HG03159 (cell line): ENCODE measurements around the gene CDH4.

Source experiments
- ATAC-seq: cut with Tn5 transposase; IDR thresholded peaks from one replicate; pipeline ENCODE4 v1.9.1; 2021; ENCODE audit warnings: mild to moderate bottlenecking, moderate library complexity; ENCODE audit not compliant: unreplicated experiment

The CDH4 gene

DNA sequence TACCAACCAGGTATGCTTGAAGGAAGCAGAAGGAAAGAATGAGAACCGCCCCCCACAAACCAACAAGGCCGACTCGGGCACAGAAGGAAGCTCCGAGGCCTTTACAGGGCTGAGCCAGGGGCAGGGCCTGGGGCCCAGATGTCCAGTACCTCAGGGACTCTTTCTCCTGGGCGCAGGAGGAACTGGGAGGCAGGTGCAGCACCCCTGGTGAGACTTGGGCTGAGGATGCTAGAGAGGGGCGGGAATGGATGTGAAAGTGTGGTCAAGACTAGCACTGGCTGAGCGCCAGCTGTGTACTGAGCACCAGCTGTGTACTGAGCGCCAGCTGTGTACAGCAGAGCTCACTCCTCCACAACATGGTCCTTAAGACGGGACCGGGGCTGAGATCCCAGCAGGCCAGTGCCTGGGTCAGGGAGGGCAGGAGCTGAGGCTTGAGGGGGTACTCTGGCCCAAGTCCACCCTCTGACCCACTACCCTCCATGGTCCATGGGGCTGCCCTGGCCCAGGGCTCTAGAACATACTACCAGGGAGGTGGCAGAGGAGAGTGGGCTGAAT, 444.2 kb downstream of the CDH4 start:
- ATAC-seq: no peak

DNA sequence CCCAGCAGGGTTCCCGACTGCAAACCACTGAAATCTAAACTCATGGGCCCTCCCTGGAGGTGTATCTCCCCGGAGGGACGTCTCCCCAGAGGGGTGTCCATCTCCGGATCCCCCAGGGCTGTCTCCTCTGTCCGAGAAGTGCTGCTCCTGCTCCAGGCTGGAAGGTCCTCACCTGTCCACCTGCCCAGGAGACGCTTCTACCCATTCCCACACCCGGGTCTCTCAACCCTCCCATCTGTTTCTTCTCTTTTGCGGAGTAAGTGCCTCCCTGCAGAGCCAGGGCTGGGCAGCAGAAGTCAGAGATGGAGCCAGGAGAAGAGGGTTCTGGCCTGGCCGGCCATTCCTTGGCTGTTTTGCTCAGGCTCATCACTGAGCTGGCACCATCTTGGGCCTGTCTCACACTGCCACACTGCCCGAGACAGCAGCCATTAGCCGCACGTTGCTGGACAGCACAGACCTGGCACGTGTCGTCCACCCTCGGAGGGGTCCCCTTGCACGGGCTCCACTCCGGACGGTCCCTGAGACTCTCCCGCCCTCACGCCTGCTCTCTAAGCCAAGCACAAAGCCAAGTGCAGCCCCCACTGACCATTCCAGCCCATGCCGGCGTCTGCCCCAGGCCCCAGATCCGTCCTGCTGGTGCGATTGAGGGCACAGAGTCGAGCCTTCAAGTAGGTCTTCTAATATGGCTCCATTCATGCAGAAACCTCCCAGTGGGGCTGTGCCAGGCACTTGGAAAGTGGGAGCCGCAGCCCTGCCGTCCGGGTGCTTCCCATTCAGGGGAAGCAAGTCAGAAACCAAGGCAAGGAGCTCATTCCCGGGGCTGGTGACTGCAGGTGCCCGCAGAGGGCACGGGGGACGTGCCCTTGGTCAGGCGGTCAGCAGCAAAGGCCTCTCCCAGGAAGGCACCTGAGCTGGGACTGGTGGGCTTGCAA, 445.9 kb downstream of the CDH4 start:
- no peak for ATAC-seq

DNA sequence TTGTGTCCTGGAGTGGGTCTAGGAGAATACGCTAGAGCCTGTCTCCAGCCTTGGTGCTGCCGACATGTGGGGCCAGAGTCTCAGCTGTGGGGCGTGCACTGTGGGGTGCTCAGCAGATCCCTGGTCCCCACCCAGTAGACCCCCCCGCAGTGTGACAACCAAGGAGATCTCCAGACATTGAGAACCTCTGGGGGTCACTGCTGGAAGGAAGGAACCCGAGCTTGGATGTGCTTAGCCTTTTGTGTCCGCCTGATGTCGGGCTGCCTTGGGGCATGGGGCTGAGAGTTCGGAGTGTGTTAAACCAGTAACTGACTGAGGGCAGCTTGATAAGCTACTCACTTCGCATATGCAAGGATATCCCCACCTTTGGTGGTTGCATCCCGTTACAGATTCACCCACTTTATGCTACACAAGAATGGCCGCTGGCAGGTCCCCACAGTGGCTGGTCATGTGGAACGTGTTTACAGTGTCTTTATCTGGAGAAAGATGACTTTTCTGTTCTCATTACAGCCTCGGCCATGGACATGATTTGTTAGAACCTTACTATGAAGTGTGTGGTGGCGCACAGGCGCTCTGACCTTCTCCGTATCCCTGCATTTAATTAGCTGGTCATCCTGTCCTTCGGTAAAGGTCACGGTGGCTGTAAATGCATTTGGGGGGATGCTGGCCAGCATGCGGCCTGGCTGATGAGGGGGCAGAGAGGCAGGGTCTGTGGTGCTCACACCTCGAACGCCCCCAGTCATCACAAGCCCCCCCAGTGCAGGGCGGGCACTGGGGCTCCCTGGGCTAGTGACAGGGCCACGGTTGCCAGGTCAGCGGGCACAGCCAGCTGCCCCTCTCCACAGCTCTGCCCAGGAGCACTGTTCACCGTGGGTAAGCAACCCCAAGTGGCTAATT, 446.8 kb downstream of the CDH4 start:
- no peak for ATAC-seq

DNA sequence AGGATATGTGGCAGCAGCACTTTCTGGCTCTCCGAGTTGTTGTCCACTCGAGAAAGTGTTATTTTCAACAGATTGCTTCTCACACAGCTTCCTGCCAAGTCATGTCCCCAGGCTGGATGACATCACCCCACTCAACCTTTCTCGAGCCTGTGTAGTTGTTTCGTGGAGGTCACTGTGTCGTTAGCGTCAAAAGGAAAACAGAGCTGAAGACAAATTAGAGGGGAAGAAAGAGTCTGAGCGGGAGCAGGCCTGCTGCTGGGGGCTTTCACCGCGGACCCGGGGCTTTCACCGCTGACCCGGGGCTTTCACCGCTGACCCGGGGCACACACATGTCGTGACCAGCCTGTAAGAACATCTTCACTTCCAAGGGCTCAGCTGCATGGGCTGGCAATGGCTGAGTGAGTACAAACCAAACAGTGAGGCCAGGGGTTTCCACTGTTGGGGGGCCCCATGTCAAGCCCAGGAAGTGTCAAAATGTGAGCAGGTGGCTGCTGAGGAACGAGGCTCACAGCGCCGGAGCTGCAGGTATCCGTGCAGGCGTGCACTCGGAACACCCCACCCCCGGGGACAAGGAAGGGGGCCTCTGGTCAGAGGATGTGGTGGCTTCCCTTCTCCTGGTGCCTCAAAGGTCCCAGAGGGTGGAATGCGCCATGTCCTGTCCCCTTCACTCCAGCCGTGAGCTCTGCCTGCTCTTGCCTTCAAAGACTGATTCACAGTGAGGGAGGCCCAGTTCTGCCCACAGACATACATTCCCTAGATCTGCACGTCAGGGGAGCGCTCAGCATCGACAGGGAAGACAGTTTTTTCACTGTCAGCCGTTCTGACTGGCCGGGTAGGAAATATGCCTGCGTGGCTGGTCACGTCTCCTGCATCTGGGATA, 447.7 kb downstream of the CDH4 start:
- no peak for ATAC-seq

DNA sequence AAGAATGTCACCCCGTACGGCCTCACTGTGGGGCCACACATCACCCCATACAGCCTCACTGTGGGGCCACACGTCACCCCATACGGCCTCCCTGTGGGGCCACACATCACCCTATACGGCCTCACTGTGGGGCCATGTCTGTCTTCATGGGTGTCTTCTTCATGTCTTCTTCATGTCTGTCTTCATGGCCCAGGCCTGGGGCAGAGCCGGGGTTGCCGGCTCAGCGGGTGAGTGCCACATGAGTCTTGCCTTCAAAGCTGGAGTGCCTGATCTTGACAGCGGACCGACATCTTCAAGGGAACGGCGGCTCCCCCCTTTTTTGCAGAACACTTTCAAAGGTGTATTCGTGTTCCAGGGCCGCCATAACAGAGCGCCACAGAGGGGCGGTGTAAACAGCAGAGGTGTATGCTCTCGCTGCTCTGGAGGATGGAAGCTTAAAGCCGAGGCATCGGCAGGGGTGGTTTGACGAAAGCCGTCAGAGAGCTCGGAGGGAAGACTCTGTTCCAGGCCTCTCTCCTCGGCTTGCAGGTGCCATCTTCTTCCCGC, 448.6 kb downstream of the CDH4 start:
- ATAC-seq: no peak

DNA sequence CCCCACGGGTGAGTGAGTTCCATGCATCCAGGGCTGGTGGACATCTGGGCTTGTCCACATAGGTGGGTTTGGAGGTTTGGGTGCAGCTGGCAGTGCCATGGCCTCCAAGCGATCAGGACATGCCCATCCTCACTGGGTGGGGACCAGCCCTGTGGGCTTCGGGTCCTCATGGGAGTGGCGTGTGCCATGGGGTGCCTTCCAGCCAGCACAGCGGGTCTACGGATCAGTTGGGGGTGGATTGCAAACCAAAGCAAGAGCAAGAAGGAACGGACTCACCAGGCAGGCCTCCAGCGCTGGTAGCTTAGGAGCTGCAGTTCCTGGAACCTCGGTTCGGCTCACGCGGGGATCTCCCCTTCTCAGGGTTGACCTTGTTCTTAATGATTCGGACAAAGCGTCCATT, 449.3 kb downstream of the CDH4 start:
- no peak for ATAC-seq

DNA sequence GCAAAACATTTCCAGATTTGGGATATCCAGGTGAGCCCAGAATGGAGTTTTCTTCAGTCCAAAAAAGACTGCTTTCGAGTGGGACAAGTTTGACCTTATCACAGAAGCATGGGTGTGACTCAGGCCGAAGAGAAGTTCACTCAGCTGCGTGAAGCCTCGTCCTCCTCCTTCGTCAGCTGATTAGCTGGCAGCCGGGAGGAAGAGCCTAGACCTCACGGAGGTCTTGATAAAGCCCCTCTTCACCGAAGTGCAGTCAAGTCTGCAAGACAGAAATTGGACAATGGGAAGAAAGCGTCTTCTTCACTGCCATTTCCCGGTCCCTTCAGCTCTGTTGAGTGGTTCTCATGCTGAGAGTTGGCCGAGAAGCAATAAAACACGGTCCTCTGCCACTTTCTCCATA, 449.7 kb downstream of the CDH4 start:
- no peak for ATAC-seq

DNA sequence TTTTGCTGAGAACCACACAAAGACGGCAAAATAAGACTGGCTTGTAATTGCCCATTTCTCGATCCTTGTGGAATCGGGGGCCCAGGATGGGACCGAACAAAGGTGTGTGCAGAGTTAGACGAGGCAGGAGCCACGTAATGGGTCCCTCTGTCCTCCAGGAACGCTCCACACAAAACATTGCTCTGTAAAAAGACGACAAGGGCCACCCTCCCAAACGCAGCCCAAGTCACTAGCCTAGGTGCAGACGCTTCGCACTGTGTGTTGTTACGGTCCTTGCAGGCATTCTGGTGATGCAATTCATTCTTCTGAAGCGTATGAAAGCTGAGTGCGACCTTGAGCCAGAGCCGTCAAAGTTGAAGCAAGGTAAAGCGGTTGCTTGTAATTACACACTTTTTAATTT, 450.2 kb downstream of the CDH4 start:
- no peak for ATAC-seq

DNA sequence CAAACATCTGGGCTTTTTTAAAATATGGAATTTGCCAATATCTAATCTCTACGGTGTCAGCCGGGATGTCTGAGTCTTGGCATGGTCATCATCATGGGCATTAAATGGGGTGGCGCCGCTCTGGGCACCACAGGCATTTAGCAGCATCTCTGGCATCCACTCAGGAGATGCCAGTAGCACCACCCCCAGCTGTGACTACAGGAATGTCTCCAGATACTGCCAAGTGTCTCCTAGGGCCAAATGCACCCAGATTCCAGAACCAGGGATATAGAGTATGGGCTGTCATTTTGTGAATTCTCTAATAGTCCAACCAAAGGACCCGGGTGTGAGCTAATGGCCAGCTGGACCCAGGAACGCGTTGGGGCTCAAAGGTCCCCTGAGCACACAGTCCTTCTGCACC, 452.6 kb downstream of the CDH4 start:
- no peak for ATAC-seq

DNA sequence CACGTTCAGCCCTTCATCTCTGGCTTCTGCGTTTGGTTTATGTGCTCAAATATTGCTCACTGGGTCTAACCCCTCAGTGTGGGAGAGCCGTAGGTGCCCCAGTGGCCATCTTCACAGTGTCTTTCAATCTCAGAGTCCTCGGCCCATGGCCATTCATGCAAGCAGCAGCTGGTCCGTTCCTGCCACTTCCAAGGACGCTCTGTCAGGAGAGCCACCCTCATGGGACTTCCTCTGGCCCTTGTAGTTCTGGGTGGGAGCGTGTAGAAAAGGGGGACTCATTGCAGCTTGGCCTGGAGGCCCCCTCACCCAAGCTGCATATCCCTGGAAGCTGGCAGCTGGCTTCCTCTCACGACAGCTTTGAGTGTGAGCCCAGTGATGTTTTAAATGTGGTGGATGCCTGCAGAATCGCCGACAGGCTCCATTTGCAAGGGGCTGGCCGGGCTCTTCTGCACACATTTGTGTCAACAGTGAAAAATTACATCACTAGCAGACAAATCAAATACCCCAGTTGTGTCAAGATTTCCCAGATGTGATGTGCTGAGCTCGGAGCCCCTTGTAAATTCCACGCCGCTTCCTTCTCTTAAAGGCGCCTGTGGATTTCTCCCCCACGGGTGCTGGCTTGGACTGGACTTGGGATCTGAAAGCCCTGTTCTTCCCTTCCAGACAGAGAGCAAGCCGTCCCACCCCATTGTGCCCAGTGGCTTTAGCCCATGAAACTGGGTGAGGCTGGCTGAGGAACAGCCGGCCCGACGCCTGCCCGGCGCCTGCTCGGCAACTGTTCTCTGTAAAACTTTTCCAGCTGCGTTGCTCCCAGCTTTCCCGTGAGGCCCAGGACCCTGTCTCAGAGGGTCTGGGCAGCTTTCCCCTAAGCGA, 453.6 kb downstream of the CDH4 start:
- no peak for ATAC-seq

DNA sequence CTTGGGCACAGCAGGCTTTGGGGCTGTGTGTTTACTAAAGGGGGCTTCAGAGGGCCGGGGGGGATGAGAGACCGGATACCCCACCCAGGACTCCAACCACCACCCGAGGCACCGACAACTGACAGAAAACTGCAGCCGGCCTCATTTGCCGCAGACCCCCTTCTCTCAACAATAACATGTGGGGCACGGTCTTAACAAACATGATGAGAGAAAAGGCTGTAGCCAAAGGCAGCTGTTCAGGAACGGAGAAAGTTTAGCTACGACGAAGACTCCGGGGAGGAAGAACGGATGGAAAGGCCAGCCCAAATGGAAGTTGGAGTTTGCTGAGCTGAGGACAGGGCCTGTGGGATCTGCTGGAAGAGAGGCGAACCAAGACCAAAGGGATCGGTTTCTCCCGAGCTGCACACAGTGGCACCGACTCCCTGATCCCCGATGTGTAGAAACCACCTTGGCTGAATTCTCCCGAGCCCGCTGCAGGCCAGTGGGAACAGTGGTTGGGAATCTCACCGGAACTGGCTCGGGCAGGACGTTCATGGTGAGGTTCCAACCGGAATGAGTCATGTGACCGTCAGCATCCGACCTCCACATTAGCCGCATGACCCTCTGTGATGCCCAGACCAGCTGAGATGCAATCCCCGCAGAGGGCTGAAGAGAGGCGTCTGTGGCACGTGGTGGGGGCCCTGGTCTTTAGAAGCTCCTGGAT, 454.3 kb downstream of the CDH4 start:
- ATAC-seq: no peak

DNA sequence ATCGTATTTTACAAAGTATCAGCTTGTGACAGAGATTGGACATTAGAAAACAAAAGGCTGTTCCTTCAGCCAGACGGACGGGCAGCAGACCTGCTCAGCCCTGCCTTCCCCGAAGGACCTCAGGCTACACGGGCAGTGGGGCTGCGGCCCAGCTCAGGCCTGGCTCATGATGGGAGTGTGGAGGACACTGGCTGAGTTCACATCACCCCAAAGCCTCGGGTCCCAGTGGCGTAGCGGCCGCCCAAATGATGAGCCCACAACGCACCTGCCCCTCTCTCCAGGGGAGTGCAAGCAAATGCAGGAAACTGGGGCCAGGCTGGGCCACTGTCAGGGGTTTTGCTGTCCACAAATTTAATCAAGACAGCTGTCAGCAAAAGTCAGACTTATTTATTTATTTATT, 456.8 kb downstream of the CDH4 start:
- ATAC-seq: no peak

DNA sequence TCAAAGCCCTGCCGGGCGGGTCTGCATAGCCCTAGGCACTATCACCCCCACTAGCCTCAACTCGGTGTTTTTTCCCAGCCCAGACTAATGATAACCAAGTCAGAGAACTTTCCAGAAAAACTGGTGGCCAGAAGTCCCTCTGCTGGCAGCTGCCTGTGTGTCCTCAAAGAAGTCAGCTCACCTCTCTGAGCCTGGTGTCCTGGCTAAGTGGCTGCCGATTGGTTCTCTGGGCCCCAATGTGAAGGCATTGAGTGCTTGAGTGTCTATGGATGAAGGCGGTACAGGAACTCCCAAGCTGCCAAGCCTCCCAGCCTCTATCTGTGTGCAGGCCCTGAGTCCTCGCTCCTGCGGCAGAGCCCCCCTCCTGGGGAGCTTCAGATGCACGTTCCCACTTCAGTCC, 458.0 kb downstream of the CDH4 start:
- ATAC-seq: no peak

DNA sequence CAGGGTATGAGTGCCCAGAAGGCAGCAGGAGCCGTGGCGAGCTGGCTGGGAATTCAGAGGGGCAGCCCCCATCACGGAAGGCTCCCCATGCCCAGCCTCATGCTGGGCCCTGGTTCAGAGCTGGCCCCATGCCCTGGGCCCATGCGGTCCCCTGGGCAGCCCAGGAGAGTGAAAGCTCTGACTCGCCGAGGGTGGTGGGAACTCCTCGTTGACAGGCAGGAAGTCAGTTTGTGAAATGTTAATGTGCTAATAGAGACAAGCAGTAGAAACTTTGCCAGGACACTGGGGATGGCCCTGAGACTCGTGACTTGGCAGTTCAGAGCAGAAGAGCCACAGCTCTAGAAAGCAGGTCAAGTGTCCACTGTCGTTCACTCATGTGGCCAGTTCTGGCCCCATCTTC, 460.6 kb downstream of the CDH4 start:
- ATAC-seq: no peak

DNA sequence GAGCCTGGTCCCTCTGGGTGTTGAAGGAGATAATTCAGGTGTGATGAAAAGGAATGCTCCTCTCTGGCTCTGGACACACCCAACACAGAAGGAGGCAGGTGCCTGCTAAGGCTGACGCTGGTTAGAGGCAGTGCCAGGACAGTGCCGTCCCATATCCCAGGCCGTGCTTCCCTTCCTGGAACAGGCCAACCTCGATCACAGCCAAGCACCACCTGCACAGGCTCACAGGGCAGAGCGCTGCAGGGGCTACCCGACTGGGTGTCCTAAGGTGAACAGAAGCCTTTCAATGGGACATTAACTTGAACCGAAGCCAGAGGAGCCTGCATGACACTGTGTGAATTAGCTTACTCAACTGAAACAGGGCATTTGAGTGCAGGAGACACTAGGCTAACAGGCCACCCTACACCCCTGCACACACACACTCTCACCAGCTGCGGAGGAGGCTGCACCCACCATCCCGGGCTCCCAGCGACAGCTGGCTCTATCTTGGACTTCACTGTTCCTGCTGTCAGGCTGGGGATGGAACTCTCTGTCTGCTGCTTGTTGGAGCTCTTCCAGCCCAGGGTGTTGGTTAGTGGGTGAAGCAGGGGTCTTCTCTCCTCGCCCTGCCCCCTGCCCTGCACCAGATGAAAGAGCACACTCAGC, 466.4 kb downstream of the CDH4 start:
- ATAC-seq: no peak

DNA sequence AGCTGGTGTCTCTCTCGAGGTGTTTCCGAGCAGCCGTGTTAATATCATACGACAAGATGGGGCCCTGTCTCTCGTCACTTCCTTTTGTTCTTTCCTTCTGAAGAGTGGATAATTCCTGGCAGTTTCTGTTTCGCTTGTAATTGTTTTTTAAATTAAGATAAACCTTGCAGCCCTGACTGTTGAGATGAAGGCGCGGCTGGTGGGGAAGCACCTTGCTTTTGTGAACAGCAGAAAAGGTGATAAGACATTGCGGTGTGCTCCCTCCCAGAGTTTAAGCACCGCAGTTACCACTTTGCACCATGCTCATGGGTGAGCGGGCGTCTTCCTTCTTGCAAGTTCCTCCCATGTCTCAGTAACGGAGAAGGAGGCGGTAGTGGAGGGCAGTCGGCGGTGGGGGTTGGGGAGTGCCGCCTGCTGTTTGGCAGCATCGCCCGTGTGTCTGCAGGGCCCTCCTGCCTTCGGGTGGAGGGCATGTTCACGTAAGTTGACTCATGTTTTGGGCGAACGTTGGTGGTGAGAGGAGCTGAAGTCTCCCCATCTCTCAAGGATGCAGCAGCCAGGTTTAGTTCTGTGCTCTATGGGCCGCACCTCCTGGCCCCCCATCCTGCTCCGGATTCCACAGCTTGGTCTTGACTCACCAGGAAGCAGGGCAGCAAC, 467.8 kb downstream of the CDH4 start:
- no peak for ATAC-seq

DNA sequence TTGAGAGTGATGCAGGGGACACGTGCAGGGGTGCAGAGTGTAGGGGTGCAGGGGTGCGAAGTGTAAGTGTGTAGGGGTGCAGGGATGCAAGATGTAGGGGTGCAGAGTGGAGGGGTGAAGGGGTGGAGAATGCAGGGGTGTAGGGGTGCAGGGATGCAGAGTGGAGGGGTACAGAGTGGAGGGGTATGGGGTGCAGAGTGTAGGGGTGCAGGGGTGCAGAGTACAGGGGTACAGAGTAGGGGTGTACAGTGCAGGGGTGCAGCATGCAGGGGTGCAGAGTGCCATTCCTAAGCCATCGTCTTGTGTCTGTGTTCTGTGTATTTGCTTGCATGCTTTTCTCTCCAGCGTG, 468.3 kb downstream of the CDH4 start:
- ATAC-seq: no peak

DNA sequence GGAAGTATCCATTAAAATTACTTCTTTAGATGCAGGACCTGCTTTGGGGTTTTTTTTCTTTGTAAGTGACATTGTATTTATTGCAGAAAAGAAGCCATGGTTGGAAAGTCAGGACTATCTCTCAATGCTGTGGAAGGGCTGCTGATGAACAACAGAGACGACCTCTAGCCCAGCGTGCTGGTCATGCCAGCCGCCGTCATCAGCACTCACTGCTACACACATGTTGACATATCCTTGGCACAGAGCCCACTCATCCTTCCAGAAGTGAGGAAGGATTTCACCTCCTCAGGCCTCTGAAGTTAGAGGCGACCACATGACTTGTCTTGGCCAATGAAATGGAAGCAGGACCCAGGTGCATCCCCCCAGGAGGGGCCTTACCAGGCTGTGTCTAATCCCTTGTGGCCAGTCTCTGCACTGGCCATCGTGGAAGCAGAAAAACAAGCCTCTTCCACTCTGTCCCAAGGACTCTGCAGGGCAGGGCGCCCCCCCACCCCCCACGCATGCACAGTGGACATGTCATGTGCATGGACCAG, 470.2 kb downstream of the CDH4 start:
- no peak for ATAC-seq
